ENCODE results near the gene LILRB2.

GRCh38 chr19:54317965-54318240 lies 37.0 kb upstream of the LILRB2 start:
- no peak for TF ChIP-seq CTCF (conservative IDR thresholded peaks at IDR 0.05)
- no peak for TF ChIP-seq EZH2 (IDR thresholded peaks at IDR 0.05; ENCODE audit: low read depth)
